T-helper 17 cell (primary cell): Measurements from ENCODE around the gene USP43. TPM values are rescaled to one million over a fixed set of nuclear protein-coding genes. Genes with fewer than 3 reads are reported as not detected.

Source experiments
- ATAC-seq: fragments of 150-1000 bp; cut with Tn5 transposase; 2 replicates; pipeline ENCODE4 v1.10.0; 2021; ENCODE audit warnings: mild to moderate bottlenecking, moderate library complexity
- DNase-seq, 3 donors: peaks; one replicate each; pipeline versions ENCODE4 v3.0.0 to v3.0.0-alpha.2; 2020 to 2021
- H3K9me3 ChIP-seq: one replicate; pipeline ENCODE4 v1.7.0; 2013; ENCODE audit warnings: low read length, mild to moderate bottlenecking; ENCODE audit not compliant: control insufficient read depth, poor library complexity, severe bottlenecking
- H3K27ac Mint-ChIP-seq: one replicate; pipeline ENCODE4 v1.8.0; 2022; ENCODE audit warnings: mild to moderate bottlenecking, moderate library complexity, mixed read lengths
- H3K27me3 Mint-ChIP-seq: one replicate; pipeline ENCODE4 v1.8.0; 2022; ENCODE audit warnings: mixed read lengths
- H3K36me3 Mint-ChIP-seq: one replicate; pipeline ENCODE4 v1.8.0; 2022; ENCODE audit warnings: low read depth, mixed read lengths
- H3K4me1 Mint-ChIP-seq: one replicate; pipeline ENCODE4 v1.8.0; 2022; ENCODE audit warnings: mild to moderate bottlenecking, mixed read lengths
- H3K4me3 Mint-ChIP-seq: one replicate; pipeline ENCODE4 v1.8.0; 2022; ENCODE audit warnings: mild to moderate bottlenecking, moderate library complexity, mixed read lengths
- total RNA-seq, 4 donors: library from RNA in 2 of 4; stranded (reverse) in 2 of 4; gene quantifications; one replicate each; pipeline ENCODE4 v1.2.3 and lab custom pipeline; 2022 to 2026

USP43 gene
- total RNA-seq, 2 donors from 2014 or later: 0.29 to 0.45 TPM

DNA sequence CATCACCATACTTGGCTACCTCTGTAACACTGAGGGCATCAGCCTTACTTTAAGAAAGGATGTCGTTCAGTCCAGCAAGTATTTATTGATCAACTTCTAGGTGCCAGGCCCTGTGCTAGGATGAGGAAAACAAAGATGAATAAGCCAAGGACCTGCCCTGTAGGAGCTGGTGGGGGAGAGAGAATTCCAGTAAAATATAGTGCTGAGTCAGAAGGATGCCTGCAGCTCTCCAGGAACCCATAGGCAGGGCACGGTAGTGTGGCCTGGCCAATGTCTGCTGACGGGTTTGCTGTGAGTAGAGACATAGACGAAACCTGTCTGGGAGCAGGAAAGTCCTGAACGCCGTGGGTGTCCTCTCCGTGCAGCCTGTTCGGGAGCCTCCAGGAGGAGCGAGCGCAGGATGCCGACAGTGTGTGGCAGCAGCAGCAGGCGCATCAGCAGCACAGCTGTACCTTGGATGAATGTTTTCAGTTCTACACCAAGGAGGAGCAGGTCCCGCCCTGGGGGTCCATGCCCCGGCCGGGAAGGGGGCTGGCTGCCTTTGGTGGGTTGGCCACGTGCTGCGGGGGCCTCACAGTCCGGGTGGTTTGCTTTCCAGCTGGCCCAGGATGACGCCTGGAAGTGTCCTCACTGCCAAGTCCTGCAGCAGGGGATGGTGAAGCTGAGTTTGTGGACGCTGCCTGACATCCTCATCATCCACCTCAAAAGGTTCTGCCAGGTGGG is 55.6 kb downstream of the USP43 start:
- H3K9me3 ChIP-seq: no peaks in the 10 kb centered on the region
- Mint-ChIP-seq H3K27ac (no peak overlapping the region), H3K27me3 (peaks cover 9% of the 10 kb centered on the region), H3K4me3 (no peak overlapping the region), H3K4me1 (peaks cover 2% of the 10 kb centered on the region), H3K36me3 (peaks cover 2% of the 10 kb centered on the region)
- no peak for DNase-seq
- ATAC-seq: no peak

DNA sequence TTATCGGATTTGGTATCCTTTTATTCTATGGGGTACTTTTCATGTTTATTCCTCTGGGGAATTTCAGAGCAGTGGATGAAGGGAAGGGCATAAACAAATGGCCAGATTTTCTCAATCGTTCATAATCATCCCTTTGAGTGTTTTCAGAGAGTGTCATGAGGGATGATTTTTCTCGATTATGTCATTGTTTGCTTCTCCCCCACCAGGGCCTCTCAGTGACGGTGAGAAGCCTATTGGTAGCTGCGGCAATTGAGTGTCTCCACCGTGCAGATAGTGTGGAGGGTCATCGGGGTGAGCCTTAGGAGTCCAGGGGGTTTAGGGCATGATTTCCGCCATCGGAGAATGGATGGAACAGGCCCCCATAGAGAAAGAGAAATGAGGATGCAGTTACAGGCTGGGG is 57.2 kb downstream of the USP43 start:
- H3K27ac Mint-ChIP-seq: no peak overlapping the region
- no peaks in the 10 kb centered on the region for H3K36me3 Mint-ChIP-seq
- H3K27me3 Mint-ChIP-seq: peaks cover 9% of the 10 kb centered on the region
- H3K9me3 ChIP-seq: no peaks in the 10 kb centered on the region
- H3K4me1 Mint-ChIP-seq: peaks cover 2% of the 10 kb centered on the region
- DNase-seq (no peak), ATAC-seq (no peak)
- H3K4me3 Mint-ChIP-seq: no peak overlapping the region

- Mint-ChIP-seq H3K27me3 (peaks cover 9% of the 10 kb centered on the region), H3K27ac (peak overlapping the region; percentile 9), H3K4me3 (no peak overlapping the region), H3K4me1 (peaks cover 2% of the 10 kb centered on the region), H3K36me3 (peaks cover under 1% of the 10 kb centered on the region)
- DNase-seq (no peak), ATAC-seq (no peak)
- no peaks in the 10 kb centered on the region for H3K9me3 ChIP-seq
Observed at GRCh38 chr17:9702914-9703780, 57.8 kb downstream of the USP43 start.

DNA sequence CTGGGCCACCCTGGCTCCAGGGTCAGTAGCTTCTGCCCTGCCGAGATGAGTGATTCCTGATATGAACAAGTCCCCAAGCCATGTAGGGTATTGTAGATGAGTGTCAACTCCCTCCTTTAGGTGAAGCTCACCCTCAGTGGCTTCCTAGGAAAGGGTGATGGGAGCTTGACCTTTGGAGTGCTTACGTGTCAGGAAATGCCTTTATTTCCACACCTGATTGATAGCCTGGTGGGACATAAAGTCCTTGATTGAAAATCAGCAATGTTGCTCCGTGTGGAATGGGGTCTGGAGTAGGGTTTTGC is 58.4 kb downstream of the USP43 start:
- no peaks in the 10 kb centered on the region for H3K9me3 ChIP-seq
- ATAC-seq (no peak), DNase-seq (no peak)
- H3K27ac Mint-ChIP-seq: peak overlapping the region; percentile 9
- peaks cover 3% of the 10 kb centered on the region for H3K36me3 Mint-ChIP-seq
- H3K4me1 Mint-ChIP-seq: peaks cover 2% of the 10 kb centered on the region
- H3K4me3 Mint-ChIP-seq: no peak overlapping the region
- H3K27me3 Mint-ChIP-seq: peaks cover 9% of the 10 kb centered on the region

DNA sequence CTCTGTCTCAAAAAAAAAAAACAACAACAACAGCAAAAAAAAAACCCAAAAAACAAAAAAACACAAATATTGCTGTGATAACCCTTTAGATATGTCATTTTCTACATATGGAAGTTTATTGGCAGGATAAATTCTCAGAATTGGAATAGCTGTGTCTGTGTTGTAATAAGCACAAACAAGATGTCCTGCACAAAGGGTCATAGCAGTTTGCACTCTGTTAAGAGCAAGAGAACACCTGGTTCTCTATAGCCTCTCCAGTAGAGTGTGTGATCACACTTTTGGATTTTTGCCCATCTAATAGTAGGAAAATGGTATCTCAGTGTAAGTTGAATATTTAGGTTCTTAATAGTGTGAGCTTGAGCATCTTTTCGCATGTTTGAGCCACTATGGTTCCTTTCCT is 60.4 kb downstream of the USP43 start:
- Mint-ChIP-seq H3K36me3 (peaks cover 3% of the 10 kb centered on the region), H3K4me3 (no peak overlapping the region), H3K27ac (no peak overlapping the region), H3K4me1 (peaks cover 4% of the 10 kb centered on the region), H3K27me3 (peaks cover 11% of the 10 kb centered on the region)
- ATAC-seq (no peak), DNase-seq (no peak)
- H3K9me3 ChIP-seq: no peaks in the 10 kb centered on the region

- no peaks in the 10 kb centered on the region for H3K9me3 ChIP-seq
- H3K27me3 Mint-ChIP-seq: peaks cover 18% of the 10 kb centered on the region
- H3K4me3 Mint-ChIP-seq: no peak overlapping the region
- no peak for ATAC-seq
- peaks cover 7% of the 10 kb centered on the region for H3K4me1 Mint-ChIP-seq
- no peak overlapping the region for H3K27ac Mint-ChIP-seq
- peaks cover 3% of the 10 kb centered on the region for H3K36me3 Mint-ChIP-seq
- DNase-seq: no peak
Observed at GRCh38 chr17:9707948-9708347, 62.6 kb downstream of the USP43 start.

DNA sequence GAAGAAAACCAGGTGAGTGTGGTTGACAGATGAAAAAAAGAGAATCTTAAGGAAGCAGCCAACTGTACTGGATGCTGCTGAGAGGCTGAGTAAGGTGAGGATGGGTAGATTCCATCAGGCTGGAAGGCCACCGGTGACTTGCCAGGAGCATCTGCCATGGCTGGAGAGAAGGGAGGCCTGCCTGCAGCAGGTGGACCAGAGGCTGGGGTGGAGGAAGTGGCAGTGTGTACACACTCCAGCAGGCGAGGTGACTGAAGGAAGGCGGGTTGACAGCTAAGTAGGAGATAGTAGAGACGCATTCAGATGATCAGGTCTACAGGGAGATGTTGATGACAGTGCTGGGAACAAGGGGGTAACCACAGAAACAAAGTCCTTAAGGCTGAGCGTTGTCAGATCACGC is 69.5 kb downstream of the USP43 start:
- peaks cover 4% of the 10 kb centered on the region for H3K4me1 Mint-ChIP-seq
- peaks cover 3% of the 10 kb centered on the region for H3K36me3 Mint-ChIP-seq
- ATAC-seq (no peak), DNase-seq (no peak)
- H3K27ac Mint-ChIP-seq: no peak overlapping the region
- peaks cover 16% of the 10 kb centered on the region for H3K27me3 Mint-ChIP-seq
- no peak overlapping the region for H3K4me3 Mint-ChIP-seq
- H3K9me3 ChIP-seq: no peaks in the 10 kb centered on the region

GRCh38 chr17:9715503-9716016 is 70.2 kb downstream of the USP43 start:
- no peak overlapping the region for H3K27ac Mint-ChIP-seq
- H3K9me3 ChIP-seq: no peaks in the 10 kb centered on the region
- ATAC-seq (no peak), DNase-seq (no peak)
- peaks cover 3% of the 10 kb centered on the region for H3K36me3 Mint-ChIP-seq
- peaks cover 3% of the 10 kb centered on the region for H3K4me1 Mint-ChIP-seq
- H3K27me3 Mint-ChIP-seq: peaks cover 11% of the 10 kb centered on the region
- H3K4me3 Mint-ChIP-seq: no peak overlapping the region

DNA sequence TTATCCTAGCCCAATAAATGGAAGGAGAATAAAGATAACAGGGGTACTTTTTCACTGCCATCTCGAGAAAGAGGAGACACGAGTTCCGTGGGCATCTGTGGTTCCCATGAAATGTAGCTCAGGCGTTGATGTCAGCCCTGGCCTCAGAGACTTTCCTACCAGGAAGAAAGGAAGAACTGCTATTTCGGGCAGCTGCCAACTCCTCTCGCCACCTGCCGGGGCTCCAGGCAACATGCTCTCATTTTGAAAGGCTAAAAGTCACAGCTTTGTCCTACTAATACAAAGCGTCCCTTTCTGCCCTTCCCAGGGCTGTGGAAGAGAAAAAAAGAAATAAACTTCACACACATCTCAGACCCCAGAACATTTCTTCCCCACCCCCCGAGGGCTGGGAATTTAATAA is 80.3 kb downstream of the USP43 start:
- Mint-ChIP-seq H3K27ac (no peak overlapping the region), H3K36me3 (no peaks in the 10 kb centered on the region), H3K4me3 (no peak overlapping the region), H3K27me3 (peaks cover 44% of the 10 kb centered on the region), H3K4me1 (peaks cover 2% of the 10 kb centered on the region)
- no peaks in the 10 kb centered on the region for H3K9me3 ChIP-seq
- ATAC-seq (no peak), DNase-seq (no peak)

GRCh38 chr17:9726291-9726690 is 81.0 kb downstream of the USP43 start:
- ATAC-seq: no peak

GRCh38 chr17:9728005-9728404 is 82.7 kb downstream of the USP43 start:
- no peaks in the 10 kb centered on the region for H3K36me3 Mint-ChIP-seq
- H3K9me3 ChIP-seq: no peaks in the 10 kb centered on the region
- no peak overlapping the region for H3K27ac Mint-ChIP-seq
- ATAC-seq (no peak), DNase-seq (no peak)
- H3K4me1 Mint-ChIP-seq: peaks cover 2% of the 10 kb centered on the region
- no peak overlapping the region for H3K4me3 Mint-ChIP-seq
- H3K27me3 Mint-ChIP-seq: peaks cover 41% of the 10 kb centered on the region

More at GRCh38 chr17:9726291-9726690, 81.0 kb downstream of the USP43 start:
- peaks cover 50% of the 10 kb centered on the region for H3K27me3 Mint-ChIP-seq
- peaks cover 2% of the 10 kb centered on the region for H3K4me1 Mint-ChIP-seq
- no peaks in the 10 kb centered on the region for H3K9me3 ChIP-seq
- DNase-seq: no peak
- H3K4me3 Mint-ChIP-seq: no peak overlapping the region
- H3K36me3 Mint-ChIP-seq: no peaks in the 10 kb centered on the region
- H3K27ac Mint-ChIP-seq: no peak overlapping the region

DNA sequence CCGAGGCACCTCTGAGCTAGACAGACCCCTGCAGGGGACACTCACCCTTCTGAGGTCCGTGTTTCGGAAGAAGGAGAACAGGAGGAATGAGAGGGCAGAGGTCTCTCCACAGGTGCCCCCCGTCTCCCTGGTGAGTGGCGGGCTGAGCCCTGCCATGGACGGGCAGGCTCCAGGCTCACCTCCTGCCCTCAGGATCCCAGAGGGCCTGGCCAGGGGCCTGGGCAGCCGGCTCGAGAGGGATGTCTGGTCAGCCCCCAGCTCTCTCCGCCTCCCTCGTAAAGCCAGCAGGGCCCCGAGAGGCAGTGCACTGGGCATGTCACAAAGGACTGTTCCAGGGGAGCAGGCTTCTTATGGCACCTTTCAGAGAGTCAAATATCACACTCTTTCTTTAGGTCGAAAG is 83.2 kb downstream of the USP43 start:
- no peak for ATAC-seq
- H3K9me3 ChIP-seq: no peaks in the 10 kb centered on the region
- Mint-ChIP-seq H3K27ac (no peak overlapping the region), H3K27me3 (peaks cover 38% of the 10 kb centered on the region), H3K4me1 (peaks cover 2% of the 10 kb centered on the region), H3K4me3 (no peak overlapping the region), H3K36me3 (no peaks in the 10 kb centered on the region)
- no peak for DNase-seq

- ATAC-seq (peak; percentile 40), DNase-seq (no peak)
- no peaks in the 10 kb centered on the region for H3K36me3 Mint-ChIP-seq
- no peak overlapping the region for H3K27ac Mint-ChIP-seq
- peaks cover 2% of the 10 kb centered on the region for H3K4me1 Mint-ChIP-seq
- H3K9me3 ChIP-seq: no peaks in the 10 kb centered on the region
- no peak overlapping the region for H3K4me3 Mint-ChIP-seq
- peaks cover 38% of the 10 kb centered on the region for H3K27me3 Mint-ChIP-seq
Observed at GRCh38 chr17:9729034-9729650, 83.8 kb downstream of the USP43 start.
